Activated B cell treated with CpG ODN at 0.5 μM for 24 hours (primary cell): Measurements from ENCODE around the gene NFYC. TPM values are rescaled to one million over a fixed set of nuclear protein-coding genes. Genes with fewer than 3 reads are reported as not detected.
A peak's percentile ranks its signal among the peaks of the same experiment; 100 is the strongest.

Experiments
- ATAC-seq: fragments of 200-7000 bp; cut with Tn5 transposase; one replicate; pipeline ENCODE4 v1.10.0; 2021; ENCODE audit warnings: low read depth, mild to moderate bottlenecking, moderate library complexity
- CTCF ChIA-PET: fragments of 350-600 bp; sonication (Branson Sonifier 250); formaldehyde crosslinking; loops from one replicate; lab custom pipeline; 2021; ENCODE audit warnings: antibody characterized with exemption; lab: Charles Lee
- POLR2A ChIA-PET: fragments of 350-600 bp; sonication (Branson Sonifier 250); formaldehyde crosslinking; loops from one replicate; lab custom pipeline; 2021; ENCODE audit warnings: antibody characterized with exemption; lab: Charles Lee
- DNase-seq: peaks from one replicate; pipeline ENCODE4 v3.0.0; 2022
- H3K27ac Mint-ChIP-seq: one replicate; pipeline ENCODE4 v1.8.0; 2020; ENCODE audit warnings: mixed read lengths
- H3K27me3 Mint-ChIP-seq: one replicate; pipeline ENCODE4 v1.8.0; 2021; ENCODE audit warnings: mixed read lengths
- H3K36me3 Mint-ChIP-seq: one replicate; pipeline ENCODE4 v1.8.0; 2021; ENCODE audit warnings: low read depth, mixed read lengths
- H3K4me1 Mint-ChIP-seq: one replicate; pipeline ENCODE4 v1.8.0; 2021; ENCODE audit warnings: mixed read lengths
- H3K4me3 Mint-ChIP-seq: one replicate; pipeline ENCODE4 v1.8.0; 2020; ENCODE audit warnings: mild to moderate bottlenecking, mixed read lengths
- H3K9me3 Mint-ChIP-seq: one replicate; pipeline ENCODE4 v1.8.0; 2020; ENCODE audit warnings: mixed read lengths
- intact Hi-C: fragments of 100-400 bp; cut with micrococcal nuclease; formaldehyde crosslinking; loops from one replicate; pipeline ENCODE4 v1.15.1; 2024
- total RNA-seq: library from RNA; stranded (reverse); gene quantifications from 2 replicates; pipeline ENCODE4 v1.2.3, GENCODE V29; 2022
- TF ChIP-seq, protein P1 (sequence below): fragments of 200-600 bp; IDR thresholded peaks from one replicate; pipeline ENCODE4 v1.8.0; 2022; ENCODE audit warnings: antibody characterized with exemption, mild to moderate bottlenecking

NFYC gene
- total RNA-seq, 1 donor from 2014 or later: 76.0 TPM

DNA sequence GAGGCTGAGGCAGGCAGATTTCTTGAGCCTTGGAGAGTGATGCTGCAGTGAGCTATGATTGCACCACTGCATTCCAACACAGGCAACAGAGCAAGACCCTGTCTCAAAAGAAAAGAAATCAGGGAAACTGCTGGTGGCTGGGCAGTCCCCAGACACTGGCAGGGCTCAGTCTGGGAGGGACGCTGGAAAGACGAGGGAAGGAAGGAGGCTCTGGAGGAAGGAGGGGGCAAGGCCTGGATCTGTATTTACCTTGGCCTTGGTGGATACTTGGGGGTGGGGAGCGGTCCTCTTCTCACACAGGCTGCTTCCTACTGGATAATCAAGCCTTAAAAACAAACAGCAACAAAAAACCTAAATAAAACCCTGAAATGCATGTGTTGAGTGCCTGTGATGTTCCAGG is 116.5 kb downstream of the NFYC start:
- no peaks in the 10 kb centered on the region for H3K36me3 Mint-ChIP-seq
- ATAC-seq (no peak), DNase-seq (no peak)
- peaks cover 35% of the 10 kb centered on the region for H3K4me1 Mint-ChIP-seq
- H3K4me3 Mint-ChIP-seq: no peak overlapping the region
- H3K9me3 Mint-ChIP-seq: no peaks in the 10 kb centered on the region
- no peak overlapping the region for H3K27ac Mint-ChIP-seq
- TF ChIP-seq, protein P1, sequence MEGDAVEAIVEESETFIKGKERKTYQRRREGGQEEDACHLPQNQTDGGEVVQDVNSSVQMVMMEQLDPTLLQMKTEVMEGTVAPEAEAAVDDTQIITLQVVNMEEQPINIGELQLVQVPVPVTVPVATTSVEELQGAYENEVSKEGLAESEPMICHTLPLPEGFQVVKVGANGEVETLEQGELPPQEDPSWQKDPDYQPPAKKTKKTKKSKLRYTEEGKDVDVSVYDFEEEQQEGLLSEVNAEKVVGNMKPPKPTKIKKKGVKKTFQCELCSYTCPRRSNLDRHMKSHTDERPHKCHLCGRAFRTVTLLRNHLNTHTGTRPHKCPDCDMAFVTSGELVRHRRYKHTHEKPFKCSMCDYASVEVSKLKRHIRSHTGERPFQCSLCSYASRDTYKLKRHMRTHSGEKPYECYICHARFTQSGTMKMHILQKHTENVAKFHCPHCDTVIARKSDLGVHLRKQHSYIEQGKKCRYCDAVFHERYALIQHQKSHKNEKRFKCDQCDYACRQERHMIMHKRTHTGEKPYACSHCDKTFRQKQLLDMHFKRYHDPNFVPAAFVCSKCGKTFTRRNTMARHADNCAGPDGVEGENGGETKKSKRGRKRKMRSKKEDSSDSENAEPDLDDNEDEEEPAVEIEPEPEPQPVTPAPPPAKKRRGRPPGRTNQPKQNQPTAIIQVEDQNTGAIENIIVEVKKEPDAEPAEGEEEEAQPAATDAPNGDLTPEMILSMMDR: no peak
- CTCF ChIA-PET: interaction anchor here (1.1 kb wide), 1 partner anchor 34 kb away, joined by 3 read pairs; no protein-coding TSS in a partner anchor
- POLR2A ChIA-PET: no interaction called here
- no peaks in the 10 kb centered on the region for H3K27me3 Mint-ChIP-seq
- intact Hi-C loops: loop anchor here (5.0 kb wide), 1 partner anchor 36 kb away; no protein-coding TSS in a partner anchor

- H3K36me3 Mint-ChIP-seq: no peaks in the 10 kb centered on the region
- peaks cover 32% of the 10 kb centered on the region for H3K4me1 Mint-ChIP-seq
- ChIA-PET CTCF (interaction anchor here (1.1 kb wide), 1 partner anchor 34 kb away, joined by 3 read pairs; no protein-coding TSS in a partner anchor), POLR2A (interaction anchor here (1.4 kb wide), 1 partner anchor 10 kb away, joined by 3 read pairs; no protein-coding TSS in a partner anchor)
- DNase-seq (no peak), ATAC-seq (no peak)
- intact Hi-C loops: loop anchor here (5.0 kb wide), 1 partner anchor 36 kb away; no protein-coding TSS in a partner anchor
- no peaks in the 10 kb centered on the region for H3K27me3 Mint-ChIP-seq
- TF ChIP-seq, protein P1: no peak
- no peak overlapping the region for H3K4me3 Mint-ChIP-seq
- H3K27ac Mint-ChIP-seq: no peak overlapping the region
- H3K9me3 Mint-ChIP-seq: no peaks in the 10 kb centered on the region
These were observed 116.9 kb downstream of the NFYC start for GRCh38 chr1:40808444-40808843.

GRCh38 chr1:40808909-40809308 is 117.4 kb downstream of the NFYC start:
- TF ChIP-seq, protein P1: no peak
- Mint-ChIP-seq H3K36me3 (no peaks in the 10 kb centered on the region), H3K9me3 (no peaks in the 10 kb centered on the region), H3K27ac (peak overlapping the region; percentile 68), H3K27me3 (no peaks in the 10 kb centered on the region), H3K4me3 (no peak overlapping the region), H3K4me1 (peaks cover 27% of the 10 kb centered on the region)
- CTCF ChIA-PET: no interaction called here
- intact Hi-C loops: loop anchor here (1.0 to 5.0 kb wide), 2 partner anchors 9 to 37 kb away; no protein-coding TSS in a partner anchor
- ATAC-seq (peak; percentile 11), DNase-seq (no peak)
- POLR2A ChIA-PET: interaction anchor here (1.0 to 1.4 kb wide), 2 partner anchors 10 to 118 kb away, joined by 3 to 5 read pairs; partner anchors contain the start of gene NFYC

DNA sequence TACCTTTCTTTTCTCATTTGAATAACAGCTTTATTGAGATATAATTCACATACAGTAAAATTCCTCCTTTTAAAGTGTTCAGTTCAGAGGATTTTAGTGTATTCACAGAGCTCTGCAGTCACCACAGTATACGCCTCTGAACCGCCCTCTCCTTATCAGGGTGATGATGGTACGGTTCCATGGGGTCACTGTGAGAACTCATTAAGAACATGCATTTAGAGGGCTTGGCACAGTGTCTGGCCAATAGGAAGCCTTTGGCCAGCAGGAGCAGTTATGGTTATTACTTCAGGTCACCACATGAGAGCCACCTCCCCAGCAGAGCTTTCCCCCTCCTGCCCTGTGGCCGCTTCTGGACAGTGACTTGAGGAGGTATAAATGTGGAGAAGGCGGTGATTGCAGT is 119.4 kb downstream of the NFYC start:
- no peak overlapping the region for H3K4me3 Mint-ChIP-seq
- DNase-seq (no peak), ATAC-seq (no peak)
- H3K36me3 Mint-ChIP-seq: no peaks in the 10 kb centered on the region
- CTCF ChIA-PET: interaction anchor here (1.5 kb wide), 1 partner anchor 36 kb away, joined by 4 read pairs; no protein-coding TSS in a partner anchor
- peaks cover 21% of the 10 kb centered on the region for H3K4me1 Mint-ChIP-seq
- TF ChIP-seq, protein P1: no peak
- H3K27ac Mint-ChIP-seq: no peak overlapping the region
- POLR2A ChIA-PET: no interaction called here
- no peaks in the 10 kb centered on the region for H3K9me3 Mint-ChIP-seq
- intact Hi-C loops: no loop called here
- no peaks in the 10 kb centered on the region for H3K27me3 Mint-ChIP-seq

DNA sequence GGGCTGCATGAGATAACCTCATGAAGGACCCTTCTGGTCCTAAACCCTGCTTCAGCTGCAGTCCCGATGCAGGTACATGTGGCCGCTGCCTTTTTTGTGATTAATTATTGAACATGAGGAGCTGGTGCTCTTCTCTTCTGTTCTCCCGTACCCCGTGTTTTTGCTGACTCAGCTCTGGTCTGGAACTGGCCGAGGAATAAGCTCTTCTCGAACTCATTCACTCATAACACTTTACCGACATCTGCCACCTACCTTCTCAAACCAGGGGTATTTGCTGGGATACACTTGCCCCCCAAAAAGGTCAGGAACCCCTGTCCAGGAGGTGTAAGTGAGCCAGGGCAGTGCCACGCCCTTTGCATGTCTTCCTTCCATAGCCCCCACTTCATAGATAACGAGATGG is 123.9 kb downstream of the NFYC start:
- TF ChIP-seq, protein P1: no peak
- Mint-ChIP-seq H3K9me3 (no peaks in the 10 kb centered on the region), H3K4me1 (peaks cover 14% of the 10 kb centered on the region), H3K4me3 (no peak overlapping the region), H3K36me3 (no peaks in the 10 kb centered on the region), H3K27me3 (no peaks in the 10 kb centered on the region), H3K27ac (no peak overlapping the region)
- DNase-seq (no peak), ATAC-seq (no peak)
- ChIA-PET POLR2A (interaction anchor here (1.3 kb wide), 1 partner anchor 11 kb away, joined by 5 read pairs; no protein-coding TSS in a partner anchor), CTCF (no interaction called here)
- intact Hi-C loops: no loop called here
